ENCODE measurements around the gene BFSP1.

DNA sequence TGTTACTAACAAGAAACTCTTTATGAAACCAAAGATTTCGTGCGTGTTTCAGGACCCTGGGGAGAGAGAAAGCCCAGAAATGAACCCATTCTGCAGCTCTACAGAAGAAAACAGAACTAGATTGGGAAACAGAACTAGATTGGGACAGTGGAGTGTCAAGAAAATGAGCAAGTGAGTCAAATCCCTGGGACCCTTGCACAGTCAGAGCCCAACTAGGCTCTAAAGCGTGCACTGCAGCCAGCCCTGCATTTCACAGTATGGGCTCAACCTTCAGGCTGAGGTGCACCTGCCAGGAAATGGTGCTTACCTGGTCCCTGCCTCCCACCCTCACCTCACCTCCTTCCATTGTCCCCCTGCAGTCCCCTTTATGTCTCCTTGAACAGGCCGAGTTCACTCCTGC lies 39.7 kb downstream of the BFSP1 start:
- TF ChIP-seq CTCF (IDR thresholded peaks at IDR 0.05; ENCODE audit: insufficient read depth, low read depth, low read length) (no peak), EZH2 (IDR thresholded peaks at IDR 0.05; ENCODE audit: insufficient read depth, low read length) (no peak)

All from astrocyte (in vitro differentiated cells and primary cell).